AG04450 (cell line): ENCODE measurements around the gene DNAH1. TPM values are rescaled to one million over a fixed set of nuclear protein-coding genes. Genes with fewer than 3 reads are reported as not detected.

Experiments used
- CTCF ChIA-PET: fragments of 300-600, 350-600 bp; formaldehyde crosslinking; extraction: SDS; loops from one replicate; lab custom pipeline; 2022; ENCODE audit warnings: antibody characterized with exemption, inconsistent platforms; lab: Charles Lee
- POLR2A ChIA-PET: fragments of 350-600 bp; formaldehyde crosslinking; extraction: SDS; loops from one replicate; lab custom pipeline; 2021; ENCODE audit warnings: antibody characterized with exemption, inconsistent platforms; lab: Yijun Ruan, JAX
- DNase-seq: peaks from one replicate; pipeline ENCODE4 v3.0.0-alpha.2; 2011; ENCODE audit warnings: low read depth, low spot score
- H3K27ac ChIP-seq: one replicate; pipeline ENCODE4 v1.5.1; 2012; ENCODE audit warnings: low read depth, low read length, control low read depth
- H3K27me3 ChIP-seq: one replicate; pipeline ENCODE4 v1.6.0; 2012; ENCODE audit warnings: low read length; ENCODE audit not compliant: control insufficient read depth, insufficient read depth
- H3K4me3 ChIP-seq: 2 replicates; pipeline ENCODE4 v1.5.1; 2011; ENCODE audit warnings: mild to moderate bottlenecking, low read depth, low read length, control low read depth
- H3K9me3 ChIP-seq: 2 replicates; pipeline ENCODE4 v1.5.1; 2012; ENCODE audit warnings: low read length; ENCODE audit not compliant: control insufficient read depth, insufficient read depth
- CTCF ChIP-seq: IDR thresholded peaks from 2 replicates; pipeline ENCODE4 v1.5.1; 2011; ENCODE audit warnings: low read depth, low read length, control low read depth, inconsistent platforms
- polyA plus RNA-seq: library from polyadenylated mRNA; depleted of rRNA; stranded (reverse); fragments of >200 nt; gene quantifications from 2 replicates; pipeline ENCODE4 v1.2.3, GENCODE V29; 2011

The DNAH1 gene
- polyA plus RNA-seq, 1 experiment, result 1.4 TPM

- ChIA-PET CTCF (interaction anchor here (0.6 to 2.7 kb wide), 7 partner anchors 15 to 164 kb away, joined by 3 to 15 read pairs (median 5); no protein-coding TSS in a partner anchor), POLR2A (no interaction called here)
- no peaks in the 10 kb centered on the region; the same call in 1 of the 2 replicates for H3K9me3 ChIP-seq
- H3K27me3 ChIP-seq, result no peaks in the 10 kb centered on the region
- no peak for TF ChIP-seq CTCF
- no peak overlapping the region for H3K27ac ChIP-seq
- DNase-seq, result no peak
- H3K4me3 ChIP-seq, result no peak overlapping the region
These were observed 68.1 kb downstream of the DNAH1 start for GRCh38 chr3:52384019-52384761.

GRCh38 chr3:52385157-52385556 is 69.0 kb downstream of the DNAH1 start:
- ChIA-PET POLR2A (no interaction called here), CTCF (interaction anchor here (0.5 to 2.7 kb wide), 8 partner anchors 10 to 165 kb away, joined by 3 to 15 read pairs (median 4); no protein-coding TSS in a partner anchor)
- Histone ChIP-seq H3K27ac (no peak overlapping the region), H3K27me3 (no peaks in the 10 kb centered on the region), H3K9me3 (no peaks in the 10 kb centered on the region; the same call in 1 of the 2 replicates), H3K4me3 (no peak overlapping the region)
- TF ChIP-seq CTCF, result peak; percentile 63
- no peak for DNase-seq

GRCh38 chr3:52387481-52387880 is 71.4 kb downstream of the DNAH1 start:
- Histone ChIP-seq H3K27ac (no peak overlapping the region), H3K4me3 (no peak overlapping the region), H3K27me3 (no peaks in the 10 kb centered on the region), H3K9me3 (no peaks in the 10 kb centered on the region; the same call in 1 of the 2 replicates)
- DNase-seq, result no peak
- no peak for TF ChIP-seq CTCF
- CTCF ChIA-PET, result interaction anchor here (1.1 kb wide), 1 partner anchor 25 kb away, joined by 5 read pairs; no protein-coding TSS in a partner anchor
- POLR2A ChIA-PET, result no interaction called here

- H3K27ac ChIP-seq, result no peak overlapping the region
- no peak overlapping the region for H3K4me3 ChIP-seq
- H3K9me3 ChIP-seq, result no peaks in the 10 kb centered on the region; the same call in 1 of the 2 replicates
- POLR2A ChIA-PET, result no interaction called here
- DNase-seq, result no peak
- TF ChIP-seq CTCF, result no peak
- CTCF ChIA-PET, result interaction anchor here (1.2 kb wide), 1 partner anchor 157 kb away, joined by 4 read pairs; no protein-coding TSS in a partner anchor
- no peaks in the 10 kb centered on the region for H3K27me3 ChIP-seq
These were observed 72.3 kb downstream of the DNAH1 start for GRCh38 chr3:52388348-52388821.

- POLR2A ChIA-PET, result interaction anchor here (0.8 kb wide), 1 partner anchor 9 kb away, joined by 3 read pairs; no protein-coding TSS in a partner anchor
These were observed 72.8 kb downstream of the DNAH1 start for GRCh38 chr3:52388933-52389332.

More at GRCh38 chr3:52388933-52389332, 72.8 kb downstream of the DNAH1 start:
- no peak overlapping the region for H3K27ac ChIP-seq
- H3K27me3 ChIP-seq, result no peaks in the 10 kb centered on the region
- no peak; the same call in 1 of the 2 replicates for TF ChIP-seq CTCF
- no peaks in the 10 kb centered on the region; the same call in 1 of the 2 replicates for H3K9me3 ChIP-seq
- CTCF ChIA-PET, result interaction anchor here (1.2 to 1.6 kb wide), 2 partner anchors 50 to 157 kb away, joined by 4 to 5 read pairs; no protein-coding TSS in a partner anchor
- no peak for DNase-seq
- no peak overlapping the region for H3K4me3 ChIP-seq
